PFSK-1 (cell line): Measurements from ENCODE around the gene REC8.

ENCODE experiments used
- POLR2AphosphoS5 ChIP-seq: IDR thresholded peaks from 2 replicates; pipeline ENCODE4 v1.6.1; 2012; ENCODE audit warnings: low read depth, mild to moderate bottlenecking, control low read depth, low read length, moderate library complexity
- SIN3A ChIP-seq: IDR thresholded peaks from 2 replicates; pipeline ENCODE4 v1.6.1; 2012; ENCODE audit warnings: mild to moderate bottlenecking, low read length, moderate library complexity, borderline replicate concordance; ENCODE audit not compliant: insufficient read depth

- no peak for TF ChIP-seq SIN3A
- no peak for TF ChIP-seq POLR2AphosphoS5
Measured at GRCh38 chr14:24127673-24128072, 44.2 kb upstream of the REC8 start.
